ENCODE data around the gene DMBX1.

The DMBX1 gene

DNA sequence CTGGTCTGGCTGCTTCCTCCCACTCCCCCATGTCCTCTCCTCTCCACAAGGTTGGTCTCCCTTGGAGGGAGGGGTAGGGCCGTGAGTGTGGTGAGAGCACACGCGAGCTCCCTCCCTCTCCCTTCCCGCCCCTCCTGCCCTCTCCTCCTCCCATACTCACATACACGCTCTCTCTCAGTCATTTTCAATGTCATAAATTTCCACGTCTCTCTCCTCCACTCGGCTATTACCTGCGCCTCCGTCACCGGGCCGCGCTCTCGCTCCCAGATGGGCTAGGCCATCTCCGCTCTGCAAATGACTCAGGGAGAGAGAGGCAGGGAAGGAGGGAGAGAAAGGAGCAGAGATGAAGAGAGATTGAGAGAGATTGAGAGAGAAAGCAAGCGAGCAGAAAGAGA is 36.7 kb upstream of the DMBX1 start:
- Mint-ChIP-seq H3K27ac (no peak overlapping the region), H3K9me3 (no peaks in the 10 kb centered on the region), H3K36me3 (ENCODE audit: low read depth) (no peaks in the 10 kb centered on the region), H3K27me3 (ENCODE audit: low read depth) (peaks cover 55% of the 10 kb centered on the region), H3K4me3 (no peak overlapping the region), H3K4me1 (ENCODE audit: low read depth) (peaks cover 2% of the 10 kb centered on the region)
- DNase-seq (ENCODE audit: low spot score), result no peak

DNA sequence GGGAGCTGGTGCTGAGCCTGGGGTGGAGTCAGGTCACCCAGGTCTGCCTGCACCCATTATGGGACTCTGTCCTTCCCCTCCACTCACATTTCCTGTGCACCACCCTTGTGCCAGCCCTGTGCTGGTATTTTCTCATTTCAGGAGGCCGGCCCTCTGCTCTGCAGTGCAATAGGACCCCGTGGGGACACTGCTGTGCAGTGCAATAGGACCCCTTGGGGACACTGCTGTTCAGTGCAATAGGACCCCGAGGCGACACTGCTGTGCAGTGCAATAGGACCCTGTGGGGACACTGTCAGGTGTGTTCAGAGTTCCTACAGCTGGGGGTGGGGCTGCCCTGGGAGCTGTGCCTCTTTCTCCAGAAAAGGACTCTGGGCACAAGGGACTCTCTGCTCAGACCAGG is 36.2 kb upstream of the DMBX1 start:
- Mint-ChIP-seq H3K4me1 (ENCODE audit: low read depth) (peaks cover 2% of the 10 kb centered on the region), H3K9me3 (no peaks in the 10 kb centered on the region), H3K27me3 (ENCODE audit: low read depth) (peaks cover 52% of the 10 kb centered on the region), H3K27ac (no peak overlapping the region), H3K4me3 (no peak overlapping the region), H3K36me3 (ENCODE audit: low read depth) (no peaks in the 10 kb centered on the region)
- DNase-seq (ENCODE audit: low spot score), result no peak

DNA sequence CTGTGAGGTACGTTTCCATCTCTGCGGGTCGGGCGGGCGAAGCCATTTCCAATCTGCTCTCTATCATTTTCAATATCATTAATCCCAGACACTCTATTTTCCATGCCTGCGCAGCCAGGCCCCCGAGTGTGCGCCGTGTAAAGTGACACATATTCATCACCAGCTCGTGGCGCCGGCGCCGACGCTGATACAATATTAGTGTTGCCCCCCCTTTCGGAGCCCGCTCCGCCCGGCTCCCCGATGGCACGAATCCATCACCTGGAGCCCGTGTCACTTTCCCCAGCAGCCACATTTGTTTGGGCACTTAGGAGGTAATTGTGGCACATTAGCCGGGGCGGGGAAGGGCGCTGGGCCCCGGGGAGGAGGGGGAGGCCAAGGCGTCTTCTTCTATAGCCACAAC is 33.7 kb upstream of the DMBX1 start:
- no peaks in the 10 kb centered on the region for H3K4me1 Mint-ChIP-seq (ENCODE audit: low read depth)
- H3K27ac Mint-ChIP-seq, result no peak overlapping the region
- no peaks in the 10 kb centered on the region for H3K36me3 Mint-ChIP-seq (ENCODE audit: low read depth)
- no peak overlapping the region for H3K4me3 Mint-ChIP-seq
- DNase-seq (ENCODE audit: low spot score), result no peak
- peaks cover 41% of the 10 kb centered on the region for H3K27me3 Mint-ChIP-seq (ENCODE audit: low read depth)
- no peaks in the 10 kb centered on the region for H3K9me3 Mint-ChIP-seq

DNA sequence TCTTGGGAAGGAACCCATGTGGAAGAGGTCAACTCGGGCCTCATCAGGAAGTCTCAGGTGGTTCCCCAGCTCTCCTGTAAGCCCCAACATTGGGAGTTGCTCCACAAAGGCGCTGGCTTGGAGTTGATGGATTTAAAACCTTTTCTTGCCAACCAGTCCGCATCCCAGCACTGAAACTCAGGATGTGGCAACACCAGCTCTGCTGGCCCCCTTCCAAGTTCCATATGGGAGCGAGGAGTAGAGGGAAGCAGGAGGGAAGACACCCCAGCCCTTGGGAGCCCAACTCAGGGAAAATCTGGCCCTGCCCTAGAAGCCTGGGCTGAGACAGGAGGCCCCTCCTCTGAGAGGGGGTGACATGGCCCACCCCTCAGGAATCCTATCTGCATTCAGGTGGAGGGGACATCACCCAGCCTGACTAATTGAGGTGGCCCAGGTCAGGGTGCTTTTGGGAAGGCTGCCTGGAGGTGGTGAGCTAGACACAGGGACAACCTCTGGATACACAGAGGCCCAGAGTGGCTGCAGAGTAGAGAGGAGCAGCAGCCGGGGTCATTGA is 33.1 kb upstream of the DMBX1 start:
- no peak for DNase-seq (ENCODE audit: low spot score)
- no peak overlapping the region for H3K4me3 Mint-ChIP-seq
- H3K4me1 Mint-ChIP-seq (ENCODE audit: low read depth), result no peaks in the 10 kb centered on the region
- H3K27me3 Mint-ChIP-seq (ENCODE audit: low read depth), result peaks cover 40% of the 10 kb centered on the region
- no peak overlapping the region for H3K27ac Mint-ChIP-seq
- no peaks in the 10 kb centered on the region for H3K9me3 Mint-ChIP-seq
- H3K36me3 Mint-ChIP-seq (ENCODE audit: low read depth), result no peaks in the 10 kb centered on the region

DNA sequence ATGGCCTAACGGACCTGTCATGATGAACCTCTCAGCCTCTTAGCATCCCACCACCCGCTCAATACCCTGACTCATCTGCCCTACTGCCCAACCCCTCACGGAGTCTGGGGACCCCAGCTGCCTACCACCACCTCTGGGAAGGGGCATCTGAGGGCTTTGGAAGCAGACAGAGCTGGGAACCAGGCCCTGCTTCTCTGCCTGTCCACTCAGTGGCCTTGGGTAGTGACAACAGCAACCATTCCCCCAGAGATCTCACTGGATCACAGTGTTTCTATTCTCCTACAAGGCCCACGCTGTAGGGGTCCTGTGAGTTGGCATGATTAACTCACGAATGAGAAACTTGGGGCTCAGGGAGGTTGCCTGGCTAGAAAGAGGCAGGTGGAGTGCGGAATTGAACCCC is 32.5 kb upstream of the DMBX1 start:
- H3K27ac Mint-ChIP-seq, result no peak overlapping the region
- DNase-seq (ENCODE audit: low spot score), result no peak
- H3K4me1 Mint-ChIP-seq (ENCODE audit: low read depth), result no peaks in the 10 kb centered on the region
- H3K9me3 Mint-ChIP-seq, result no peaks in the 10 kb centered on the region
- no peaks in the 10 kb centered on the region for H3K36me3 Mint-ChIP-seq (ENCODE audit: low read depth)
- no peak overlapping the region for H3K4me3 Mint-ChIP-seq
- H3K27me3 Mint-ChIP-seq (ENCODE audit: low read depth), result peaks cover 38% of the 10 kb centered on the region

DNA sequence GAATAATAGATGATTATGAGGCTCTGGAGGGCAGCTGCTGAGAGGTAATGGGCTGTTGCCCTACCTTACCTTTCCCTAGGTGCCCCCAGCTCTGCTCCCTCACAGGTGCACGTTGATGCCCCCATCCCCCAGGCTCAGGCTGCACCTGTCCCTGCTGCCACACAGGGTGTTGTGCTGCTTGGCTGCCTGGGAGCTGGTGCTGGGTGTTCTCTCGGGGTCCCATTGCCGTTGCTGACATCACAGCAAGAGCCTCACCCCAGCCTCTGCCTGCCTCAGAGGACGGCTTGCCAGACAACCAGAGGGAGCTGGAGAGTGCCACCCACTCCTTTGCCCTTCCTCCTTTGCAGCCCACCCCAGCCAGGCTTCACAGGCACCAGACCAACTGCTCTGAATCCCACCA is 31.4 kb upstream of the DMBX1 start:
- H3K27ac Mint-ChIP-seq, result no peak overlapping the region
- peaks cover 35% of the 10 kb centered on the region for H3K27me3 Mint-ChIP-seq (ENCODE audit: low read depth)

DNA sequence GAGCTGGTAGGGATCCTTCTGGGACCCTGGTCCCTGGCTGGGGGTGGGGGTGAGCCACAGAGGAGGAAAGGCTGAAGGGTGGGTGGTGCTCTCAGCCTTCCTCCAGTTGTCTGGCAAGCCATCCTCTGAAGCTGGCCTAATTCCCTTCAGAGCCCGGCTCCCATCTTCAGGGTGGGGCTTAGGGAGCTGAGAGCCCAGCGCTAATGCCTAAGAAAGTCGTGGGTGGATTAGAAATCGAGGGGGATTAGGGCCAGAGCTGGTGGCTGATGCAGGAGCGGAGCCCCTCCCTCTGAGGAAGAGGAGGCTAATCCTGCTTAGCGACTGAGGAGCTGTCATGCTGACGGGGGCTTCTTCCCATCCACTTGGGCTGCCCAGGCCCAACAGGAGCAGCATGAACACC is 30.8 kb upstream of the DMBX1 start:
- Mint-ChIP-seq H3K36me3 (ENCODE audit: low read depth) (no peaks in the 10 kb centered on the region), H3K9me3 (no peaks in the 10 kb centered on the region), H3K4me3 (no peak overlapping the region), H3K27ac (no peak overlapping the region), H3K27me3 (ENCODE audit: low read depth) (peaks cover 34% of the 10 kb centered on the region), H3K4me1 (ENCODE audit: low read depth) (no peaks in the 10 kb centered on the region)
- DNase-seq (ENCODE audit: low spot score), result no peak

More for the DNA sequence above, 31.4 kb upstream of the DMBX1 start:
- H3K4me3 Mint-ChIP-seq, result no peak overlapping the region
- no peaks in the 10 kb centered on the region for H3K9me3 Mint-ChIP-seq
- no peaks in the 10 kb centered on the region for H3K4me1 Mint-ChIP-seq (ENCODE audit: low read depth)
- no peak for DNase-seq (ENCODE audit: low spot score)
- H3K36me3 Mint-ChIP-seq (ENCODE audit: low read depth), result no peaks in the 10 kb centered on the region

DNA sequence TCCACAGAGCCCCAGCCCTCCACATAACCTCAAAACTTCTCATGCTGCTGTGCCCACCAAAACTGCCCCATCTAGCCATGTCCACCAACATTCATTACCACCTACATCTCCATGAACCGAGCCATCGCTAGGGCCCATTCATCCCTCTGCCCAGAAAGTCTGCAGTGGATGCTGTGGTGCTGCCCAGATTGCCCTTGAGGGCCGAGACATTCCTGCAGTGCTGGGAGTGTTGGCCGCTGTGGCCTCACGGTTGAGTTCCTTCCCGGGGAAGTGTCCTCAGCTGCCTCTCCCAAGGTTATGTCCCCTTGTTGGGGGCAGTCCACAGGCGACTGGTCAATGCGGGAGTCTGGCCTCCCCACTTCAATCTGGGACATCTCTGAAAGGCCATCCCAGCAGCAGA is 30.3 kb upstream of the DMBX1 start:
- Mint-ChIP-seq H3K4me3 (no peak overlapping the region), H3K9me3 (no peaks in the 10 kb centered on the region), H3K4me1 (ENCODE audit: low read depth) (no peaks in the 10 kb centered on the region), H3K36me3 (ENCODE audit: low read depth) (no peaks in the 10 kb centered on the region), H3K27ac (no peak overlapping the region), H3K27me3 (ENCODE audit: low read depth) (peaks cover 35% of the 10 kb centered on the region)
- DNase-seq (ENCODE audit: low spot score), result no peak

DNA sequence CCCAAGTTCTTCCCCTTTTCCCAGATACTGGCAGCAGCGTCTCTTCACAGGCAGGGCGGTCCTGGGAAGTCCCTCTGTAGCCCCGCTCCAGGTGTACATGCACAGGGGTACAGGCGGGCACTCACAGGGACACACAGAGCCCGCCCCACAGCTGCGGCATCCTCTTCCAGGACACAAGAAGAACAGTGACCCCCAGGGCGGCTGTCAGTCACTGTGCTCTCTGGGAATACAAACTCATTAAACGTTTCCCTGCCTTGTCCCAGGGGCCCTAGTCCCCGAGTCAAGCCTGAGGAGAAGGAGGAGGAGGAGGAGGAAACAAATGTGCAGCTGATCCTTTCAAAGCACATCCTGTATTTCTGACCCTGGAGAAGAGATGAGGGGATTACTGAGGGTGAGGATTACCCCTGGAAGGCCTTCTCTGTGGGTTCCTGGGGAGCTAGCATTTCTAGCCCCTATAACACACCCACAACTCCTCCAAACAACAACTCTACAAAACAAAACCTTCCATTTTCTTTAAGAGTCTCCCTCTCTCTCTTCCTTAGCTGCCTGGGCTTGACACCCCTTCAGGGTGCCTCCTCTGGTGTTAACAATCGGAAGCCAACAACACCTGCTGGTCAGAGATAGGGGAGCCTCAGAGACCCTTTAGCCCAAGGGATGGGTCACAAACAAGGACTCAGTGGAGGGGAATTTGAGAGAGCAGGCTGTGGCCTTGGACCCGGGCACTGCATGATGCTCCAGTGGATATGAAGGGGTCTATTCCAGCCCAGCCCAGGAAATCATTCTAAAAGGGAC is 28.4 kb upstream of the DMBX1 start:
- Mint-ChIP-seq H3K27me3 (ENCODE audit: low read depth) (peaks cover 48% of the 10 kb centered on the region), H3K9me3 (no peaks in the 10 kb centered on the region), H3K4me3 (no peak overlapping the region)

DNA sequence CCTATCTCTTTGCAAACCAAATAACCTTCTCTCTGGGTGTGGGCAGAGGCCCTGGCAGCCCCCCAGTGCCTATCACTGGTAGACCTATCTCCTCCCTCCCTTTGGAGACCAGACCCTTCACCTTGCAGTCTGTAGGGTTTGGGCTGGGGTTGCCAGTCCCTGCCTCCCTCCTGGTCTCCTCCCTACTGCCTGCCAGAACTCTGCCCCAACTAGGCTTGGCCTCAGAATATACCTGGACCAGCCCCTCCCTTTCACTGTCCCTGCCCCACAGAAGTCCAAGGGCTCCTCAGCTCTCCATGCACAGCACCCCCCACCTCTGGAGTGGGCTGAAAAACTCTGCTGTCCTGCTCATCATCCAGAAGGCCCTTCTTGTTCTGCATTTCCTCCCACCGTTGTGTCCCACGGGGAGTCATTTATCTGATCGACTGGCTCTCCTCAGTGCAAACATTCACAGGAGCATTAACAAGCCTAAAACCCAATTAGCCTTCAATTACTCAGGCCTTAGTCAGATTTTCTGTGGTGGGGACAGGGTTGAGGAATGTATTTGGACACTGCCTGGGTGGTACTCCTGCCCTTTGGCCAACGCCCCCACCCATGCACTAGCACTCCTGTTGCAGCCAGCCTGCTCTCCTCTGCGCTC is 27.7 kb upstream of the DMBX1 start:
- H3K27me3 Mint-ChIP-seq (ENCODE audit: low read depth), result peaks cover 50% of the 10 kb centered on the region
- no peaks in the 10 kb centered on the region for H3K36me3 Mint-ChIP-seq (ENCODE audit: low read depth)
- H3K4me1 Mint-ChIP-seq (ENCODE audit: low read depth), result peaks cover 3% of the 10 kb centered on the region
- no peak for DNase-seq (ENCODE audit: low spot score)
- no peaks in the 10 kb centered on the region for H3K9me3 Mint-ChIP-seq
- H3K27ac Mint-ChIP-seq, result no peak overlapping the region
- H3K4me3 Mint-ChIP-seq, result no peak overlapping the region

More for the DNA sequence above, 28.4 kb upstream of the DMBX1 start:
- no peak overlapping the region for H3K27ac Mint-ChIP-seq
- DNase-seq (ENCODE audit: low spot score), result no peak
- H3K4me1 Mint-ChIP-seq (ENCODE audit: low read depth), result peaks cover 2% of the 10 kb centered on the region
- H3K36me3 Mint-ChIP-seq (ENCODE audit: low read depth), result no peaks in the 10 kb centered on the region

DNA sequence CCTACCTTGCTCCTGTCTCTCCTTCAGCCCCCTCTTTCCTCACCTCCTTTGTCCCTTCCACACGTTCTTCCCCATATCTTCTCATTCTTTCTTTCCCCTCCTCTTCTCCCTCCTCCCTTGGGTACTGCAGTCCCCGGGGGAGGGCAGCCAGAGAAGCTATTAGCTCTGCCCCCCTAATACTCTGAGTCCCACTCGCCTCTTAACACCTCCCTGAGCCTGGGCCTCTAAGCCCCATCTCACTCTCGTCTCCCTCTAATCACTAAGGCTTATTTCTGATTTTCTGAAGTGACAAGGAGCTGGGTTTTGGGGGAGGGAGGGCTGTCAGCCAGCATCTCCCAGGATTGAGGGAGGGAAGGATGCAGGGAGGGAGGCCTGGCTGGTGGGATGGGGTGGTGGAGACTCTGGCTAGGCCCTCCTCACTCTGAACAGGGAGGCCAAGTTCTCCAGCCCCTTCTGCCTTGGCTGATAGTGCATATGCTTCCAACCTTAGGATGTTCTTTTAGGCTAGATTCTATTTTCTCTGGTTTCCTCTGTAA is 25.6 kb upstream of the DMBX1 start:
- no peak for DNase-seq (ENCODE audit: low spot score)
- no peak overlapping the region for H3K4me3 Mint-ChIP-seq
- no peaks in the 10 kb centered on the region for H3K9me3 Mint-ChIP-seq
- peaks cover 5% of the 10 kb centered on the region for H3K4me1 Mint-ChIP-seq (ENCODE audit: low read depth)
- no peak overlapping the region for H3K27ac Mint-ChIP-seq
- H3K27me3 Mint-ChIP-seq (ENCODE audit: low read depth), result peaks cover 64% of the 10 kb centered on the region
- no peaks in the 10 kb centered on the region for H3K36me3 Mint-ChIP-seq (ENCODE audit: low read depth)

DNA sequence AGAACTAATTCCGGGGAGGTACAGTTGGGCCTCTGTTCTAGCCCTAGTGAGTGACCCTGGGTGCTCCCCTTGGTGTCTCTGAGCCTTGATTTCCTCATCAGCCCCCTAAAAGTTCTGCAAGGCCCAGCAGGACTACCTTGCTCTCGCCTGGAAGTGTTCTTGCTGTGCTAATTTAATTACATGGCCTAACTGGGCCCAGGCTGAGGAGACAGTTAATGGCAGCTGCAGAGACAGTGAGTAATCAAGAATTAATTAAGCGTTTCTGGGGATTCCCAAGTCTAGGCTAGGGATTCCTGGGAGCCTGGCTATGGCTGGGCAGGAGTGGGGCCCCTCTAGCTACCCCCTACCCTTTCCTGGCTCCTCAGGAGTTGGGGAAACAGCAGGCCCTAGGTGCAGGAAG is 24.7 kb upstream of the DMBX1 start:
- no peaks in the 10 kb centered on the region for H3K9me3 Mint-ChIP-seq
- H3K4me1 Mint-ChIP-seq (ENCODE audit: low read depth), result peaks cover 5% of the 10 kb centered on the region
- peaks cover 62% of the 10 kb centered on the region for H3K27me3 Mint-ChIP-seq (ENCODE audit: low read depth)
- DNase-seq (ENCODE audit: low spot score), result no peak
- H3K4me3 Mint-ChIP-seq, result no peak overlapping the region
- H3K27ac Mint-ChIP-seq, result no peak overlapping the region
- no peaks in the 10 kb centered on the region for H3K36me3 Mint-ChIP-seq (ENCODE audit: low read depth)

DNA sequence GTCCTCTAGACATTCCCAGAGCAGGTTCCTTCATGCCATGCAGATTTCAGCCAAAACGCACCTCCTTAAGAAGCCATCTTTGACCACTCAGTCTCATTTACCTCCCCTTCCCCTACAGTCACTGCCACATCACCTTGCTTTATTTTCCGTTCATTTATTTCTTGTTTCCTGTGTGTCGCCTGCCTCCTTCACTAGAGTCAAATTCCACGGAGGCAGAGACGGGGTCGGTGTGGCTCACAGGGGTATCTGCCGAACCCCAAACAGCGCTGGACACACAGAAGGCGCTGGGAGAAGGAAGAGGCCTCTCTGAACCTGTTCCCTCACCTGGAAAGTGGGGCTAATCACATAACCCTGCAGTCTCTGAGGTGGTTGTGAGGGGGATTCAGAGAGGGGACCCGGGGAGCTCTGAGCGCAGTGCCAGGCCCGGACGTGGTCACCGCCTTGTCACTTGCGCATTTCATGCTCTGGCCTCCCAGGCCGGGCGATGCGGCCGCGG is 23.6 kb upstream of the DMBX1 start:
- H3K9me3 Mint-ChIP-seq, result no peaks in the 10 kb centered on the region
- peaks cover 62% of the 10 kb centered on the region for H3K27me3 Mint-ChIP-seq (ENCODE audit: low read depth)
- peak overlapping the region; percentile 62 for H3K4me3 Mint-ChIP-seq
- H3K4me1 Mint-ChIP-seq (ENCODE audit: low read depth), result peaks cover 5% of the 10 kb centered on the region
- no peaks in the 10 kb centered on the region for H3K36me3 Mint-ChIP-seq (ENCODE audit: low read depth)
- no peak overlapping the region for H3K27ac Mint-ChIP-seq
- no peak for DNase-seq (ENCODE audit: low spot score)

DNA sequence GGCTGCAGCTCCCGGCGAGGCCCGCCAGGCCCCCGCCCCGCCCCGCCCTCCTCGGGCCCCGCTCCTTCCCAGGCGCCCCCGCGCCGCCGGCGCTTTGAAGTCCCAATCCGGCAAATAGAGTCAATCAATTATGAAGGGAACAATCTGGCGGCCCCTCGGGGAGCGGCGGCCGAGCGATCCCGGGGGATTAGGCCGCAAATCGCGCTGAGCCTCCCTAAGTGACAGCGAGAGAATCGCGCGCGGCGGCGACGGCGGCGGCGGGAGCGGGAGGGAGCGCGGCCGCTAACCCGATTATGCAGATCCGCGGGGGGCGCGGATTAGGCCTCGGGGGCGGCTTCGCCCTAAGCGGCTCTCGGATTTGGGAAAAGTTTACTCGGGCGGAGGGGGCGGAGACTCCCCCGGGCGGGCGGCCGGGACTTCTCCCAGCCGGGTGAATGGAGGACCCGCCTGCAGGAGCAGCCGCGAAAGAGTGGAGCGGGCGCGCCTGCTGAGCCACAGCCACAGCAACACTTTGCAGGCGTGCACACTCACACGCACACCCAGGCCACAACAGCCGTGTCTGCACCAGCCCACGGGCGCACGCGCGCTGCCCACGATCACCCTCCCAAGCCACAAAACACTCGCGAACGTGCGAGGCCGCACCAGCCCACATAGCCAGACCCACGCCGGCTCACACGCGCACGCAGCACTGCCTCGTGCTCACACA is 23.0 kb upstream of the DMBX1 start:
- Mint-ChIP-seq H3K4me1 (ENCODE audit: low read depth) (peaks cover 5% of the 10 kb centered on the region), H3K4me3 (peak overlapping the region; percentile 51), H3K27ac (no peak overlapping the region), H3K36me3 (ENCODE audit: low read depth) (no peaks in the 10 kb centered on the region), H3K9me3 (no peaks in the 10 kb centered on the region), H3K27me3 (ENCODE audit: low read depth) (peaks cover 61% of the 10 kb centered on the region)
- no peak for DNase-seq (ENCODE audit: low spot score)

Measured in T-helper 2 cell treated with Interferon-gamma antibody and Interleukin-4, amounts not matched to agents 5 μg/mL and 100 μg/mL, for 36 hours (primary cell).